ENCODE data around the gene RAD51B. TPM values are rescaled to one million over a fixed set of nuclear protein-coding genes. Genes with fewer than 3 reads are reported as not detected.

The RAD51B gene
- total RNA-seq, 4 donors from 2014 or later: 6.2 to 39.9 (median 12.9) TPM

DNA sequence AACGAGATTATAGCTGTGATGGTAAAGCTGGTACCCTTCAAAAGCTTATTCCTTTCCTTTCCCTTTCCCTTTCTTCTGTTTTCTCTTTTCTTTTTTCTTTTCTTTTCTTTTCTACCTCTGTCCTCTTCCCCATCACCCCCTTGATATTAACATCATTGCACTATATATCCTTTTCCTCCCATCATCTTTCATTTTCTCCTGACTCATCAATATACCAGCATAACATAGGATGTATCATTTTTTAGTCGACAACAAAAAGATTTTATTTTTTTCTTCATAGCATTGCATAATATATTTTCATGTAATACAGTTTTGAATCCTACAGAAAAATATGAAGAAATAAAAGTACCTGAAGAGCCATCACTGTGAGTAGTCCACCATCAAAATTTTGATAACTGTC lies 230.6 kb downstream of the RAD51B start:
- TF ChIP-seq, protein P1, sequence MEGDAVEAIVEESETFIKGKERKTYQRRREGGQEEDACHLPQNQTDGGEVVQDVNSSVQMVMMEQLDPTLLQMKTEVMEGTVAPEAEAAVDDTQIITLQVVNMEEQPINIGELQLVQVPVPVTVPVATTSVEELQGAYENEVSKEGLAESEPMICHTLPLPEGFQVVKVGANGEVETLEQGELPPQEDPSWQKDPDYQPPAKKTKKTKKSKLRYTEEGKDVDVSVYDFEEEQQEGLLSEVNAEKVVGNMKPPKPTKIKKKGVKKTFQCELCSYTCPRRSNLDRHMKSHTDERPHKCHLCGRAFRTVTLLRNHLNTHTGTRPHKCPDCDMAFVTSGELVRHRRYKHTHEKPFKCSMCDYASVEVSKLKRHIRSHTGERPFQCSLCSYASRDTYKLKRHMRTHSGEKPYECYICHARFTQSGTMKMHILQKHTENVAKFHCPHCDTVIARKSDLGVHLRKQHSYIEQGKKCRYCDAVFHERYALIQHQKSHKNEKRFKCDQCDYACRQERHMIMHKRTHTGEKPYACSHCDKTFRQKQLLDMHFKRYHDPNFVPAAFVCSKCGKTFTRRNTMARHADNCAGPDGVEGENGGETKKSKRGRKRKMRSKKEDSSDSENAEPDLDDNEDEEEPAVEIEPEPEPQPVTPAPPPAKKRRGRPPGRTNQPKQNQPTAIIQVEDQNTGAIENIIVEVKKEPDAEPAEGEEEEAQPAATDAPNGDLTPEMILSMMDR (IDR thresholded peaks at IDR 0.05): no peak
- no peak for TF ChIP-seq POLR2A (IDR thresholded peaks at IDR 0.05)
- intact Hi-C loops (cut with DNase I): no loop called here
- DNase-seq: no peak

DNA sequence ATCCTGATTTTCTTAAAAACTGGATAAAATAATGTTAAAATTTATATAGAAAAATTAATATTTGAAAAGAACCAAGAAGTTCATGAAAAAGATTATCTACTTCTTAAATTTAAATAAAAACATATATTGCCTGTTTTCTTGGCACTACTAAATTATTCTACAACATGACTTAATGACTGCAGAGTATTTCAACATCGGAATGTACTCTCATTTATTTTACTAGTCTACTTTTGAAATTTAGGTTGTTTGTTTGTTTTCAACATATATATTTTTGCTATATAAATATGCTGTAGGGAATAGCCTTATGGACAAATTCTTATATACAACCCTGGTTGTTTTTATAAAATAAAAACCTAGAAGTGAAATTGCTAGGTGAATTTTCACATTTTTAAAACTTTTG lies 231.6 kb downstream of the RAD51B start:
- Histone ChIP-seq H3K36me3 (no peaks in the 10 kb centered on the region), H3K9me3 (no peaks in the 10 kb centered on the region), H3K4me3 (no peak overlapping the region), H3K27ac (no peak overlapping the region), H3K27me3 (no peaks in the 10 kb centered on the region), H3K4me1 (peaks cover 0 to 8% (median 0%) of the 10 kb centered on the region in 3 donors)
- no peak for DNase-seq
- no peak for TF ChIP-seq POLR2A (IDR thresholded peaks at IDR 0.05)
- TF ChIP-seq, protein P1 (IDR thresholded peaks at IDR 0.05): no peak
- intact Hi-C loops (cut with DNase I): no loop called here
- WGBS, 2 donors: 89 to 97% methylated on average over 1 of the region's 1 CpG

More for the DNA sequence above, 230.6 kb downstream of the RAD51B start:
- no peaks in the 10 kb centered on the region for H3K27me3 ChIP-seq
- H3K4me3 ChIP-seq: no peak overlapping the region
- H3K36me3 ChIP-seq: no peaks in the 10 kb centered on the region
- 89 to 91% methylated on average over 2 of the region's 2 CpGs for WGBS, 2 donors
- no peak overlapping the region for H3K27ac ChIP-seq
- H3K9me3 ChIP-seq: no peaks in the 10 kb centered on the region
- peaks cover 0 to 17% (median under 1%) of the 10 kb centered on the region in 3 donors for H3K4me1 ChIP-seq

DNA sequence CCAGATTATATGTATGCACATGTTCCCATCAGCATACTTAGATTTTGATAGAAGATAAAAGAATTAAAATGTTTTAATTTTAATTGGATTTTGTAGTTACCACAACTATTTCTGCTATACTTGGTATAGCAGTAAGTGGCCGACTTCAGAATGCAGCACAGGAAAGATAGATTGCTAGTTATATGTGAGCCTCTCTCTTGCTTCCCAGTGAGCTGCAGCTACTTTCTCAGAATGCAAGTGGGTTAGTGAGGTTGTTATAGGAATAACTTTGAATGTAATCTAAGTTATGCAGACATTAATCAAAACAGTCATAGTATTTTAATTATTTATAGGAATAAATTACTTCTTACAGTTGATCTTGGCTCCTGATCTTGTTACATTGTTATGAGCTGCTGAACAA lies 240.6 kb downstream of the RAD51B start:
- H3K4me1 ChIP-seq: peaks cover 0 to 13% (median 5%) of the 10 kb centered on the region in 3 donors
- peak overlapping the region in 2 of 4 donors; percentile 4 to 7 for H3K27ac ChIP-seq
- WGBS, 2 donors: 33 to 41% methylated on average over 1 of the region's 1 CpG
- DNase-seq: no peak
- no peaks in the 10 kb centered on the region for H3K36me3 ChIP-seq
- H3K4me3 ChIP-seq: no peak overlapping the region
- H3K27me3 ChIP-seq: no peaks in the 10 kb centered on the region
- intact Hi-C loops (cut with DNase I): no loop called here
- TF ChIP-seq, protein P1 (IDR thresholded peaks at IDR 0.05): no peak
- no peak for TF ChIP-seq POLR2A (IDR thresholded peaks at IDR 0.05)
- H3K9me3 ChIP-seq: peaks cover 0 to 10% (median 0%) of the 10 kb centered on the region in 3 donors

DNA sequence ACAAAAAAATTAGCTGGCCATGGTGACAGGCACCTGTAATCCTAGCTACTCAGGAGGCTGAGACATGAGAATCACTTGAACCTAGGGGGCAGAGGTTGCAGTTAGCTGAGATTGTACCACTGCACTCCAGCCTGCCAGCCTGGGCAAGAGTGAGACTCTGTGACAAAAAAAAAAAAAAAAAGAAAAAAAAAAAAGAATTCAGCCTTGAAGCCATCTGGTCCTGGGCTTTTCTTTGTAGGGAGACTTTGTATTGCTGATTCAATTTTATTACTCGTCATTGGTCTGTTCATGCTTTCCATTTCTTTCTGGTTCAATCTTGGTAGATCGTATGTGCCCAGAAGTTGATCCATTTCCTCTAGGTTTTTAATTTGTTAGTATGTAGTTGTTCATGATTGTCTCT lies 243.1 kb downstream of the RAD51B start:
- H3K9me3 ChIP-seq: peaks cover 0 to 10% (median 0%) of the 10 kb centered on the region in 3 donors
- no peaks in the 10 kb centered on the region for H3K36me3 ChIP-seq
- H3K4me3 ChIP-seq: no peak overlapping the region
- no peak overlapping the region for H3K27ac ChIP-seq
- intact Hi-C loops (cut with DNase I): no loop called here
- TF ChIP-seq, protein P1 (IDR thresholded peaks at IDR 0.05): no peak
- TF ChIP-seq POLR2A (IDR thresholded peaks at IDR 0.05): no peak
- DNase-seq: no peak
- no peaks in the 10 kb centered on the region for H3K27me3 ChIP-seq
- WGBS, 2 donors: 92 to 100% methylated on average over 2 of the region's 2 CpGs
- H3K4me1 ChIP-seq: peaks cover 0 to 13% (median 5%) of the 10 kb centered on the region in 3 donors

DNA sequence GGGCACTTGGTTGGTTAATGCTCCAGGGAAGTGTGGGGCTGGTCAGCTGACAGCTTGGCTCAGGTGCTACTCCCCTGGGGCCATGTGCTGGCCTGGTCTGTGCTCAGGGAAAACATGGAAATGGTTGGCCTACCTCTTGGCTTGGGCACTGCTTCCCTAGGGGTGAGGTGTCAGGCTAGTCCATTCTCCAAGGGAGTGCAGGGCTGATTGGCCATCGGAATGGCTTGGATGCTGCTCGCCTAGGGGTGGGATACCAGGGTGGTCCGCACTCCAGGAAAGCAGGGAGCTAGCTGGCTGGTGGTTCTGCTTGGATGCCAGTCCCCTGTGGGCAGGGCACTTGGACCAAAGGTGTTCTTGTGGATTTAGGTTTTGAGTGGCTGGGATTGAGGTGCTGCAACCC lies 245.7 kb downstream of the RAD51B start:
- DNase-seq: no peak
- no peak overlapping the region for H3K27ac ChIP-seq
- H3K9me3 ChIP-seq: peaks cover 0 to 10% (median 3%) of the 10 kb centered on the region in 3 donors
- TF ChIP-seq POLR2A (IDR thresholded peaks at IDR 0.05): no peak
- TF ChIP-seq, protein P1 (IDR thresholded peaks at IDR 0.05): no peak
- no peaks in the 10 kb centered on the region for H3K27me3 ChIP-seq
- WGBS, 2 donors: 83% methylated on average over 1 of the region's 3 CpGs; no CpG with 5 or more reads in 1 of the 2 donors
- no peak overlapping the region for H3K4me3 ChIP-seq
- H3K36me3 ChIP-seq: no peaks in the 10 kb centered on the region
- intact Hi-C loops (cut with DNase I): no loop called here
- H3K4me1 ChIP-seq: peaks cover 0 to 7% (median 5%) of the 10 kb centered on the region in 3 donors
